Measurements from ENCODE around the gene ABCA4. TPM values are rescaled to one million over a fixed set of nuclear protein-coding genes. Genes with fewer than 3 reads are reported as not detected.
A peak's percentile ranks its signal among the peaks of the same experiment; 100 is the strongest.

The ABCA4 gene
- total RNA-seq, 1 donor from 2014 or later, result 0.83 TPM

GRCh38 chr1:93988634-93989350 is 132.2 kb downstream of the ABCA4 start:
- DNase-seq (ENCODE audit: low spot score) (no peak), ATAC-seq (peak; percentile 66)

GRCh38 chr1:93981274-93981667 is 139.7 kb downstream of the ABCA4 start:
- DNase-seq (ENCODE audit: low spot score), result no peak
- ATAC-seq, result no peak

GRCh38 chr1:93980320-93981273 is 140.4 kb downstream of the ABCA4 start:
- ATAC-seq (peak; percentile 33), DNase-seq (ENCODE audit: low spot score) (no peak)

- DNase-seq (ENCODE audit: low spot score) (peak; percentile 80), ATAC-seq (peak; percentile 93)
Measured at GRCh38 chr1:93979718-93980319, 141.1 kb downstream of the ABCA4 start.

DNA sequence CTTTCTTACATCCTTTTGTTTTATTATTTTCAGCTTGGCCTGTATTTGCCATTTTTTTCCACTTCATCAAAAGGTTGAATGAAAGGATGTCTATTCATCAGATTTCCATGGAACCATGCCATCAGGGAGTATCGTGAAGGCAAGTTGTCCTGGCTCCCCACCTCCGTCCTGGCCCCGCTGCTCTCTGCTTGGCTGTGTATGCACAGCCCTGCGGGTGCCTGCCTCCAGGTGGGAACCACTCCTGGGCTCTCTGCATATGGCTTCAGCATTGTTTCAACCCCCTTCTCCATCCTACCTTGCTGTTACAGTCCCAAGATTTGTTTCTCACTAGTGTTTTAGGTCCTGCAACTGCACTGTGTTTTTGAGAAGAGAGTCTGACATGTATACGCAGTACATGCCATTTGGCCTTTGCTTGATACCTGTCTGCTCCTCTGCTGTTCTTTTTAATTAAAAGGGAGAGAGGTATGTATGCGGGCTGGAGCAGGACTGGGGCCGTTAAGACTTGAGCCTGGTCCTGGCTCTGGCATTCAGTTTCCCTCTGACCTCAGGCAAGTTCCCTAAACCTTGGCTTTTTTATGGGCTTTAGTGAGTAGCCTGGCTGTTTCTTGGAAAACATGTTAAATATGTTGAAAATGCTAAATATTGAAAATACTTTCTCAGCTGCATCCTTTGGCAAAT is 141.8 kb downstream of the ABCA4 start:
- ATAC-seq (peak; percentile 19), DNase-seq (ENCODE audit: low spot score) (no peak)

DNA sequence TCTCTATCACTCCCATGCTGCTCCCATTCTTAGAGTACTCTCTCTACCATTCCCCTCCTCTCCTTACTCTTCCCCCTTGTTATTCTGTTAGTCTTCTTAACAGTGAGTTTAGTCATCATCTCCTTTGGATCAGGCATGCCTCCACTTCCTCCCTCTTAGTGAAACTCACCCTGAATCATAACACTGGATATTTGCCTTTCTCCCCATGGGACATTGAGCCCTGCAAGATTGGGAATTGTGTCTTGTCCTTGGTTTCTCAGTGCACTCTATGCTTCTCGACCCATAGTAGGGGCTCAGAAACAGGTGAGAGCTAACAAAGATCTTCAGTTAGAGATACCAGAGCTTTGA is 143.4 kb downstream of the ABCA4 start:
- ATAC-seq, result no peak
- DNase-seq (ENCODE audit: low spot score), result no peak

GRCh38 chr1:93976711-93977597 is 144.0 kb downstream of the ABCA4 start:
- no peak for DNase-seq (ENCODE audit: low spot score)
- ATAC-seq, result peak; percentile 28

DNA sequence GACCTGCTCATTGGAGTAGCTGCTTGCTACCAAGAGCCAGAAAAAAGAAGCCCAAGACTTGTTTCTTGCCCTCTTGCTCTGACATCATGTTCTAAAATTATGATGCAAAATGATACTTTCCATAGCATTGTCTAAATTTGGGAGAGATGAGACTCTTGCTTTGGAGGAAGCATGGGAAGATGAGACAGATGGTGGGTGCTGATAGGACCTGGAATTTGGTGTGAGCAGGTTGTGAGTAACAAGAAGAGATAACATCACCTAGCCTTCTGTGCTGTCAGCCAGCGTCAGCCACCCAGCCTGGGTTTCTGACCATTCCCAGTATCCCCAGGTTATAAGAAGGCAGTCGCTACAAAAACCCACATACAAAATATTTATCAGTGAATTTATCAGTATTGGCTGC is 144.7 kb downstream of the ABCA4 start:
- ATAC-seq (no peak), DNase-seq (ENCODE audit: low spot score) (no peak)

- no peak for DNase-seq (ENCODE audit: low spot score)
- no peak for ATAC-seq
Measured at GRCh38 chr1:93972341-93972740, 148.6 kb downstream of the ABCA4 start.

- no peak for DNase-seq (ENCODE audit: low spot score)
- no peak for ATAC-seq
Measured at GRCh38 chr1:93969887-93970286, 151.1 kb downstream of the ABCA4 start.

DNA sequence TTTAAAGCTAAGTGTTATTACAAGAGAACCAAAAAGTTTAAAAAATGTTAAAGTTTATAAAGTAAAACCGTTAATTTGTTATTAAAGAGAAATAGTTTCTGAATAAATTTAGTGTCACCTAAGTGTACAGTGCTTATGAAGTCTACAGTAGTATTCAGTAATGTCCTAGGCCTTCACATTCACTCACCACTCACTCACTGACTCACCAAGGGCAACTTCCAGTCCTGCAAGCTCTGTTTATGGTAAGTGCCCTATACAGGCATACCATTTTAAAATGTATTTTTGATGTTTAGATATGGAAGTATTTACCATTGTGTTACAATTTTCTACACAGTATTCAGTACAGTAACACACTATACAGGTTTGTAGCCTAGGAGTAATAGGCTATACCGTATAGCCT is 151.6 kb downstream of the ABCA4 start:
- ATAC-seq (no peak), DNase-seq (ENCODE audit: low spot score) (no peak)

GRCh38 chr1:93967306-93967705 is 153.6 kb downstream of the ABCA4 start:
- DNase-seq (ENCODE audit: low spot score) (no peak), ATAC-seq (no peak)

GRCh38 chr1:93965888-93966287 is 155.1 kb downstream of the ABCA4 start:
- peak; percentile 86 for DNase-seq (ENCODE audit: low spot score)
- ATAC-seq, result peak; percentile 61

DNA sequence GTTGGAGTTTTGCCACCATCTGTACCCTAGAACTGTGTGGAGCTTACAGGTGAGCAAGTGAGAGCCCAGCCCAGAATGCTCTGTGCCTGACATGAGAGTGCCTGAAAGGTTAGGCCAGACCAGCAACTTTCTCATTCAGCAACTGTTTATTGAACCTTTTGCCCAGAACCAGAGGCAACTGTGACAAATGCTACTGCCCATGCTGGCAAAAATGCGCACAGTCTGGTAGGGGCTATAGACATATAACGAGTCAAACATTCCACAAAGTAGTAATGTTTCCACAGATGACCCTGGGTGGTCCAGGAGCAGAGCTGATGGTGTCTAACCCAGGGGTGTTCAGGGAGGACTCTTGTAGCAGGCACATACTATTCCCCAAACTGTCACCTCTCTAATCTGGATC is 155.7 kb downstream of the ABCA4 start:
- ATAC-seq (peak; percentile 43), DNase-seq (ENCODE audit: low spot score) (no peak)

- DNase-seq (ENCODE audit: low spot score) (peak; percentile 90), ATAC-seq (peak; percentile 76)
Measured at GRCh38 chr1:93964777-93965200, 156.2 kb downstream of the ABCA4 start.

DNA sequence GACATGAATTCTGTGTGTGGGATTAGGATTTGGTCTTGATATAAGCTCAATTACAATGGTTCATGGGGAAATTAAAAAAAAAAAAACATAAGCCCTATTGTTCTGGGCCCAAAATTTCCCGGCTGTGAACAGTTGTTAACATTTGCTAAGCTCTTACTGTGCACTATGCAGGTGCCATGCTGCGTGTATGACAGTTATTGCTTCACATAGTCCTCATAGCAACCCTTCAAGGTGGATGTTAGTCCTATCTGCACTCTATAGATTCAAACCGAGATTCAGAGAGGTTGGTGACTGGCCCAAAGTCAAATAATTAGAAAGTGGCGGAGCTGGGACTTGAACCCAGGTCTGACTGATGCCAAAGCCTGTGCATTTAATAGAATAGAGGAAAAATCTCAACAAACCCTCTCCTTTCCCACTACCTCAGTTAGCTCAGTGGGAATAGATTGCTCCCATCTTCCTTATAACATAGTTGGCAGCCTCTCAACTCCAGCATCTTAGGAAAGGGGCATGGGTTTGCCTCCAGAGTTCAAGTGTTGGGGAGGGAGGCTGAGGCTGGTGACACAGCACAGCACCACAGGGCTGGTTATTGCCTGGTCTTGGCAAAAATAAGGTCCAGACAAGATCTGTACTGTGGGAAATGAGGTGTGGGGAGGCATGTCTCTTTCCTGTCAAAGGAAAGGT is 156.7 kb downstream of the ABCA4 start:
- DNase-seq (ENCODE audit: low spot score), result no peak
- ATAC-seq, result peak; percentile 15

GRCh38 chr1:93963585-93963984 is 157.4 kb downstream of the ABCA4 start:
- peak; percentile 63 for ATAC-seq

DNA sequence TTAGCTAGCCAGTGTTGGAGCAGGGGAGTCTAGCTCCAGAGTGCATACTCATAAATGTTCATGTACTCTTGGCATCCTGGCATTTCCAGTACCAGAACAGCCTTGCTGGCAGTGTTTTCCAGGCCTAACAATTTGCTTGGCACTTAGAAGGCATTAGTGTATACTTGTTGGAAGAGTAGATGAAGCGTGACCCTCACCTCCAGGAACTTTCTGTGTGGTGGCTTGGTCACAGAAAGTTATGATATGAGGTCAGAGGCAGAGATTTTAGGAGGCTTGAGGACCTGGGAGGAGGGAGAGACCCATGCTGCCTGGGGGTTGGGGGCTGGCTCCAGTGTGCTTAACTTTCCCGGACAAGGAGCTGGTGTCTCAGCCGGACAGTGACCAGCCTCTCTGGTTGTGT is 159.0 kb downstream of the ABCA4 start:
- DNase-seq (ENCODE audit: low spot score) (no peak), ATAC-seq (no peak)

More at GRCh38 chr1:93963585-93963984, 157.4 kb downstream of the ABCA4 start:
- DNase-seq (ENCODE audit: low spot score), result peak; percentile 93

GRCh38 chr1:93961443-93961842 is 159.5 kb downstream of the ABCA4 start:
- no peak for DNase-seq (ENCODE audit: low spot score)
- no peak for ATAC-seq

Measured in left lobe of liver (tissue), 2 donors.